ENCODE results near the gene MEPCE.
"Not testable (repeated sequence)": the region's sequence is repeated elsewhere in the genome, so short reads cannot be mapped to it uniquely, and the experiment has no call there.

- TF ChIP-seq ZNF354B (CRISPR knock-in tag; IDR thresholded peaks at IDR 0.05); EP300 (IDR thresholded peaks at IDR 0.05; ENCODE audit: low read length); ZNF143 (CRISPR knock-in tag; IDR thresholded peaks at IDR 0.05); NFATC3 (IDR thresholded peaks at IDR 0.05); ZNF133 (CRISPR knock-in tag; IDR thresholded peaks at IDR 0.05); TCF7L2 (IDR thresholded peaks at IDR 0.05; ENCODE audit: low read depth, low read length); SIN3B (IDR thresholded peaks at IDR 0.05; ENCODE audit: low read depth); SIN3A (IDR thresholded peaks at IDR 0.05; ENCODE audit: borderline replicate concordance in 2 of 2, control insufficient read depth in 1 of 2, low read depth in 2 of 2, low read length in 2 of 2); RCOR1 (IDR thresholded peaks at IDR 0.05; ENCODE audit: borderline replicate concordance in 1 of 2, low read depth in 2 of 2, low read length in 2 of 2); POLR2A (conservative IDR thresholded peaks at IDR 0.05); CTCF (IDR thresholded peaks at IDR 0.05 in 2 of 3, conservative IDR thresholded peaks at IDR 0.05 in 1 of 3; ENCODE audit: insufficient read depth in 2 of 3, low read depth in 1 of 3, low read length in 3 of 3); JUND (IDR thresholded peaks at IDR 0.05; ENCODE audit: borderline replicate concordance, low read depth, low read length); JUND (tag; IDR thresholded peaks at IDR 0.05; ENCODE audit: borderline replicate concordance, low read depth, low read length); TAF7 (tag; IDR thresholded peaks at IDR 0.05); TFAM (CRISPR knock-in tag; conservative IDR thresholded peaks at IDR 0.05): not testable (repeated sequence)
Observed at GRCh38 chr7:100438731-100439130, 9.1 kb downstream of the MEPCE start.
